Medulla oblongata (tissue), 1 donor: ENCODE measurements around the gene CFAP46.

Experiments used
- DNase-seq: peaks from one replicate; pipeline ENCODE4 v3.0.0-alpha.2; 2015; ENCODE audit errors: extremely low spot score

The CFAP46 gene

DNA sequence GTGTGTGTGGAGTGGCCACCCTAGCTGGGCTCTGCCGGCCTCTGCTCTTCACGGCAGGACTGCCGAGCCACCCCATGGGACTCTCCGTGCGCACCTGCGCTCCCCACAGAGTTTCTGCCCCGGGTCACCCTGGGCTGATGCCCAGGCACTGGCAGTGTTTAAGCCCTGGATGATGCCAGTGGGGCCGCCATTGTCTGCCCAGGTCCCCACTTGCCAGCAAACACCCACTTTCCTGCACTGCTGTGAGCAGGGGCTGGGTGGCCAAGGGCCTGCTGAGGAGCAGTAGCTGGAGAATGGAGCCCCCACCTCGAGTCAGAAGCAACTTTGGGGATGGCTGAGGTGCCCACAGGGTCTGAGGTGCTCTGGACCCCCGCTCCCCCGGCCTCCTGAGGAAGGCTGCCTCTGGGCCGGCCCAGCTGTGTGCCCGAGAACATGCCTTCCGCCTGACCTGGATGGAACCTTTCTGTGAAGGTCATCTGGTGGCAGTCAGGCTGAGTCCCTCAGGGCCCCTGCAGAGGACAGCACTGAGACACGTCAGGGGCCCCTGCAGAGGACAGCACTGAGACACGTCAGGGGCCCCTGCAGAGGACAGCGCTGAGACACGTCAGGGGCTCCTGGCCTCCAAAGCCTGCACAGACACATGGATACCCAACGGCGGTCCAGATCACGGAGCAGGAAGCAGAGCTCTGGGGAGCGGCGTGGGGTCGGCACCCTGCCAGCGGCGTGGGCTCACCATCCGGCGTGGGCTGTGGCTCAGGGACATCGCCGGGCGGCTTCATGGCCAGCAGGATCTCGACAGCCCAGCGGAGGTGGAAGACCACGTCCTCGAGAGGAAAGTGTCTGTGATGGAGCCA, 62.0 kb downstream of the CFAP46 start:
- DNase-seq = no peak

DNA sequence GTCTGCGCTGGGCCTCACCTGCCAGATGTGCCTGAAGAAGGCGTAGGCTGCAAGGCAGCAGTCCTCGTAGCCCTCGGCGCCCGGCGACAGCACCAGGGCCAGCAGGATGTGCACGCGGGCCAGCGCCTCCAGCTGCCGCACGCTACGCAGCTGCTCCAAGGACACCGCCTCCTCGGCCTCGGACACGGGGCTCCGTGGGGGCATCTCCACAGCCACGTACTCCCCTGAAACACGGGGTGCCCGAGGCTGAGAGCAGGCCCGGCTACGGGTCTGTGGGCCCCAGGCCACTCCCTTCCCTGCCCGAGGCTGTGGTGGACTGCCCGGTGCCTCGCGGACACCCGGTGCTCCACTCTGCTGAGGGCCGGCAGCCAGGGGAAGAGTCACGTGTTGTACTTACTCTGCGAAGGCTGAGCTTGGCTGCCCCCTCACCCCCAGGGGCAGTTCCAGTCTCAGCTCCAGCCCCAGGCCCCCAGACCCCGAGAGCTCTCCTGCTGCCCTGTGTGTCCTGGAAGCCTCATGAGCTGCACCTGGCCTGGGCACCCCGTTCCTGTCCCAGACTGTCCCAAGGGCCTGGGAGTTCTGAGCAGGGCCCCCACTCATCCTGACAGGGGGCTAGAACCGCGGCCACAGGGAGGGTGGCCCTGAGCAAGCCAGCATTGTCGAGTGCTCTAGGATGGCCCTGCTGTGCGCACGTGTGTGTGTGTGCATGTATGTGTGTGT, 62.8 kb downstream of the CFAP46 start:
- no peak for DNase-seq

DNA sequence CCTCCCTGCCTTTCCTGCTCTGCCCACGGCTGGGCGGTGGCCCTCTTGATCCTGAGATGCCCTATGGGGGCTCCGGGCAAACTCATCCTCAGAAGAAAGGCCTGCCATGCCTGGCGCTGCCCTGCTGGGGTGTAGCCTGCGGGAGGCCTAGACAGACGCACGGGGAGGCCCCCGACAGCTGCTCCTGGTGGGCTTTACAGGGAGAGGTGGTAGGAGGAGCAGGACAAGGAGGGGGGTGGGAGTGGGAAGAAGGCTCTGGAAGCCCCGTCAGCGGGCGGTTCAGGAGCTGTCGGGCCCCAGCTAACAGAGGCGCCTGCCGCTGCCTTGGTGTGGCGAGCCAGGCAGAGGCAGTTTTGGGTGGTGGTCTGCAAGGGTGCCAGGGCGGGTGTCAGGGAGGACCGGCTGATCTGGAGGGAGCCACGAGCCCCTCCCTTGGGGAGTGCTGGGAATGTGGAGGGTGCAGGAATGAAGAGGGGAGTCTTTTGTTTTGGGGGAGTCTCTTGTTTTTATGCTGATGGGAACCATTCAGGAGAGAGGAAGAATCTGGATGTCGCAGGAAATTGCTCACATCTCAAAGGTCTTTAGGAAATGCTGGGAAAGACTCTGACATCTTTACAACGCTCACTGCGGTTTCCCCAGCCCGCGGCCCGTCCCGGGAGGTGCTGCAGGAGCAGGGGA, 63.5 kb downstream of the CFAP46 start:
- DNase-seq = no peak

DNA sequence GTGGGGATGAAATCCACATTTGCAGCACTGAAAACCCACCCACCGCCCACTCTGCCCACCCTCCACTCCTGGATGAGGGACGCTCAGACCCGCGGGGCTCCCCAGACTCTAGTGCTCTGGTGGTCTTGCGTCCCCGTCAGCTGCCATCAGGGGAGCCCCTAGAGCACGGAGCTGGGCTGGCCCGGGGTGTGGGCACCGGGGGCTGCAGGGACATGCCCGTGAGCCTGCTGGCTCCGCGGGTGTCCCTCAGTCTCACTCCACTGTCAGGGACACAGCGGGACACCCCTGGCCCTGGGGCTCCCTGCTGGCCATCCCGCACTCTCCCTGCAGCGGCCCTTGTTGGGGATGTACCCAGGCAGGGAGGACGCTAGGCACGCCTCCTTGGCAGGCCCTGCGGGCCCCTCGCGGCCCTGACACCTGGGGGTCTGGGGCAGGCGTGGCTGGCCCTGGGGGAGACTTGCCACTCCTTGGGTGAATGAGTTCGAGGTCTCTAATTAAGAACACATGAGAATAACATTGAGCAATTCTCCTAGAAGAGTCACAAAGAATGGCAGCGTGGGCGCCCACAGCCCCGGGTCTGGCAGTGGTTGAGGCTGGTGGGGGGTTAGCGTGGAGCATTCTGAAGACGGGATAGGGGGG, 64.2 kb downstream of the CFAP46 start:
- no peak for DNase-seq

DNA sequence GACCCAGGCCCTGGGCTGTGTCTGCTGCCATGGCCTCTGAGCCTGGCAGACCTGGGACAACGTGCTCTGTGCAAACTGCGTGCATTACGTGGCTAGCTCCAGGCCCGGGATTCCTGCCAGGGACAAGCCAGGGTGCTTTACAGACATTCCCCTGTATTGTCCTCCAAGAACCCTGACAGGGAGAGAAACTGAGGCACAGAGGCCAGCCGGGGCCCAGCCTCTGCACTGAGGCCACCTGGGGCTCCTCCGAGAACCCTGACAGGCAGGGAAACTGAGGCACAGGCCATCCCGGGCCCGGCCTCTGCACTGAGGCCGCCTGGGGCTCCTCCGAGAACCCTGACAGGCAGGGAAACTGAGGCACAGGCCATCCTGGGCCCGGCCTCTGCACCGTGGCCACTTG, 64.9 kb downstream of the CFAP46 start:
- no peak for DNase-seq

DNA sequence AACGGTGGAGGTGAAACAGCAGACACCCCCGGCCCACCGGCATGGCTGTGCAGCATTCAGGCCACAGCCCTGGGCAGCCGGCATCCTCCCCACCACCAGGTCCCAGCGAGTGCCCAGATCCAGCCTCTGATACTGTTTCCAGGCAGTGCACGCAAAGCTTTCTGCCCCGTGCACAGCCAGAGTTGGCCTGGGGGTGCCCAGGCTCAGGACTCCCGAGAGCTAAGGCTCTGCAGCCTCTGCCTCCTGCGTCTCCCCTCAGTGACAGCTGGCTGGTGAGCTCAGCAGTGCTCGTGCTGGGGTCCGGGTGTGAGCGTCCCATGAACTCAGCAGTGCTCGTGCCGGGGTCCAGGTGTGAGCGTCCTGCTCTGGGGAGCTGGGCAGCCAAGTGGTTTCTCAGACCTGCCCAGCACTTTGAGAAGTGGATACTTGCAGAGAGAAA, 65.4 kb downstream of the CFAP46 start:
- no peak for DNase-seq

DNA sequence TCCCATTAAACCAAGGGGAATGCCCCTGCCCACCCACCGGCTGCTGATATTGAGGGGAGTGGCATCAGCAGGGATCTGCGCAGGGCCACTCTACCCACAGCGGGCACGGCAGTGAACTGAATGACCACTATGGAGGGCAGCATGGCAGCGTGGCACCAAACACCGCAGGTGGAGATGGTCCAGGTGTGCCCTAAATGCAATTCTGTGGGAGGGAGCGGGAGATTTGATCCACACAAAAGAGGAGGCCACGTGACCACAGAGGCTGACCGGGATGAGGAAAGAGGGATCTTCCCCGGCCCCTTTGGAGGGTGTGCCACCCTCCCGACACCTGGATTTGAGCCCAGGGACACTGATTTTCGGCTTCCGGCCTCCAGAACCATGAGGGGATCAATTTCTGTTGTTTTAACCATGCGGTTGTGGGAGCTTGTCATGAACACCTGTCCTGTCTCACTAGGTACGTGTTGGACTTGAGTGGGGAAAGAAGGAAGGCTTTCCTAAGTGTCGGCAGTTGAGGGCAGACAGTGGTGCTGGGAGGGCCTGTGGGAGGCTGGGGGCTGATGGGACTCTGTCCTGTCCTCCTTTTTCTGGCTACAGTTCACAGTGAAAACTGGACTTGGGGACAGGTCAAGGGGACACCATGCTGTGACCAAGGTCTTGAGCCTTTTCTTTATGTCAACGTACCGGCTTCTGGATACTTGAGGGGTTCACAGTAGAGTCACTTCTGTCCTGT, 66.1 kb downstream of the CFAP46 start:
- DNase-seq = no peak

DNA sequence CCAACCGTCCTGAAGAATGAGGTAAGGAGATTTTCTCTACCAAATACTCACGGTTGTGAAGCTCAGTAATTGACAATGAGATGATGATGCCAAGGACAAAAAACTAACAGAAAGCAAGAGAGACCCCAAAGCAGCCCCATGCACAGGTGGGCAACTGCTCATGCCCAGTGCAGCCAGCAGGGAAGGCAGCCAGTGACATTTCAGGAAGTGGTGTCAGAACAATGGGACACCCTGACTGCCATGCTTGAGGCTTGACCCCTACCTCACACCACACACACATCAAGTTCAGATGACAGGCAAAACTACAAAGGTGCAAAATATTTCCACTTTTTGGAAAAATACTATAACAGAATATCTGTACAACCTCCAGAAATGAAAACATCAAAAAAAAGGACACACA, 66.9 kb downstream of the CFAP46 start:
- no peak for DNase-seq

DNA sequence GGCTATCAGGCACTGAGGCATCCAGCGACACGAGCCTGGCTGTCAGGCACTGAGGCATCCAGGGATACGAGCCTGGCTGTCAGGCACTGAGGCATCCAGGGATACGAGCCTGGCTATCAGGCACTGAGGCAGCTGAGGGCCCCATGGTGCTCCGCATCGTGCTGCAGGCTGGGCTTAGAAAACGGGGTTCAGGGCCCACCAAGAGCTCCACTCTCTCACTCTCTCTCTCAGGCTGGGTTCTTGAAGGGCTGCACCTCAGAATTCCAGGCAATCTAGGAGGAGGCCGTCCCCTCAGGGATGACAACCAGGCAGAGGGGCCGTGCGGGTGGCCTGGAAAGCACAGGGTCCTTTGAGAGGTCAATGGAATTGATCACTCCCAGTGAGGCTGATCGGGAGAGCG, 69.0 kb downstream of the CFAP46 start:
- DNase-seq = no peak

DNA sequence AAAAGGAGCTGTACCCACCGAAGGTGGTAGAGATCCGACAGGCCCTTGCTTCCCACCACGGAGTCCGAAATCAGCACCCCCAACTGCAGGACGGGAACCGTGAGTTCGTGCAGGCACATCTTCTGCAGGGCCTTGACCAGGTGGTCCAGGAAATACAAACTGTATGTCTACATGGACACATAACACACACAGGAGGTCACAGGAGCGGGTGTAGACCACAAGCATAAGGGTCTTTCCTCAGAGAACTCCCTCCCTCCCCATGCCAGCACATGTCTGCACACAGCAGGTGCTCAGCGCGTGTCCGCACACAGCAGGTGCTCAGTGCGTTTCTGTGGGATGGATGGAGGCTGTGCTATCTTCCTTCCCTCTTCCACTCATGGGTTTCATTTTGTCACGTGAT, 69.7 kb downstream of the CFAP46 start:
- no peak for DNase-seq

DNA sequence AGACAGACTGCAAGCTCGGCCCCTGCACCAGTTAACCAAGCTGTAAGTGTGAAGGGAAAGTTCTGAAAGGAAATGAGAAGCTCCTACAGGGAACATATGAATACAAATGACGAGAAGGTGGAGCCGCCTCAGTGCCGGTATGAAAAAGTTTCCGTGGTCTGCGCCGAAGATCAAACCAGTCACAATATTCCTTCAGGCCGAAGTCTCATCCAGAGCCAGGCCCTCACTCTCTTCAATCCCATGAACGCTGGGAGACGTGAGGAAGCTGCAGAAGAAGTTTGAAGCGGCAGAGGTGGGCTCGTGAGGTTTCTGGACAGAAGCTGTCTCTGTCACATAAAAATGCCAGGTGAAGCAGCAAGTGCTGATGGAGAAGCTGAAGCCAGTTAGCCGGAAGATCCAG, 71.9 kb downstream of the CFAP46 start:
- no peak for DNase-seq

DNA sequence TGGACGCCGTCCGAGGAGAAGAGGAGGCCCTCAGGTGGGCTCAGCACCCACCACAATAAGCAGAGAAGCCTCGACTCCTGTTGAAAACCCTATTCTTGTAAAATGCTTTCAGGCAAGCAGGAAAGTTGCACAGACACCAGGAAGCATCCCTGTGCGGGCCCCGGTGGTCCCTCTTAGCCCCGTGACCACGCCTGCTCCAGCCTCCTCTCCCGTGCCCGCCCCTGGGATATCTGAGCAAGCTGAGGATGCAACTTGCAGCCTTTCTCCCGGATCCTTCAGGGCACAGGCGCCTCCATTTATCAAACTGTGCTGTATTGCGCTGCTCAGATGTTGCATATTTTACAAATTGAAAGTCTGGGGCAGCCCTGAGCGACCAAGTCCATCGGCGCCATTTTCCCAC, 72.7 kb downstream of the CFAP46 start:
- DNase-seq = no peak

DNA sequence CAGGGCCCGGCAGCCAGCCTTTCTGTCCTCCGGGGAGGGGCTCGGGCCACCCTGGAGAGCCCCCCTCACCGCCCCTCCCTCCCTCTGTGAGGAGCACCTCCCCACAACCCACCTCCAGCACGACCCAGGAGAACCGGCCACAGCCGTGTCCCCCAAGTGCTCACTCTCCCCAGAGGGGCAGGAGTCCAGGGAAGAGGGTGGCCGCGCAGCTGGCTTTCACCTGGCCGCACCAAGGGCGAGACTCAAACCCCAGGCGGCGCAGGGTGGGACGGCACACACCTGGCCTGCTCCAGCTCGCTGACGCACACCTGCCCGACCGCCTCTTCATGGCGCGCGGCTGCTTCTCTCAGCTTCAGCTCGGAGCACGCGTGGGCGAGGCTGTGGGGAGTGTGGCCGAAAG, 73.4 kb downstream of the CFAP46 start:
- DNase-seq = no peak

DNA sequence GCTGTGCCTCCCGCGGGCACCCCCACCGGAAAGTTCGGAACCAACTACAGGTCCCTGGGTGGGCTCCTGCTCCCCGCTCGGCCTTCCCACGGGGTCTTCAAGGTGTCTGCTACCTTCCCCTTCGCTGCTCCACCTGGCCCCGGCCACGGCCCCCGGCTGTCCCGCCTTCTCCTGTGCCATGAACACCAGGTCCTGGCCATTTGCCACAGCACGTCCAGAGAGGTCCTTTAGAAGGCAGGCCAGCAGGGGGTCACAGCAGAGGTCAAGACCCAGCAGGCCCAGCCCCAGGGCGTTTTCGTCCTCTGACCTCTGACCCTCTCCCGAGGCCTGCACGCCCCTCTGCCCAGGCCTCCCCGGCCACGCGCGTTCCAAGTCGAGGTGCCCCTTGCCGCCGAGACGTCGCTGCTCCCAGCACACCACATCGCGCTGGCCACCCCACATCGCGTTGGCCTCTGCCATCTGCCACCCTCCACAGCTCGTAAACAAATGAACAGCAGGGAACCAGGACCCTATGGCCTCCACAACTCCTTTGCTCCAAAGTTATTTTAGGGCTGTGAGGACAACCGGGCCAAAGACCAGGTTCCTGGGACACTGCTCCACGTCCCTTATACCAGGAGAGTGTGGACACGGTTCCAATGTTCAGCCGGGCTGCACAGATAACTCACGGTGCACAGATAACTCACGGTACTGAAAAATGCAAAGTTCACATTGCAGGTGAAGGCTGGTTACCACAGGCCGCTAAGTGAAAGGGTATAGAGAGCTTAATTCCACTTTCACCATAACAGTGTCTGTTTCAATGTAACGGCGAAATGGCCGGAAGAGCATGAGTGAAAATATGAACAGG, 74.3 kb downstream of the CFAP46 start:
- no peak for DNase-seq

DNA sequence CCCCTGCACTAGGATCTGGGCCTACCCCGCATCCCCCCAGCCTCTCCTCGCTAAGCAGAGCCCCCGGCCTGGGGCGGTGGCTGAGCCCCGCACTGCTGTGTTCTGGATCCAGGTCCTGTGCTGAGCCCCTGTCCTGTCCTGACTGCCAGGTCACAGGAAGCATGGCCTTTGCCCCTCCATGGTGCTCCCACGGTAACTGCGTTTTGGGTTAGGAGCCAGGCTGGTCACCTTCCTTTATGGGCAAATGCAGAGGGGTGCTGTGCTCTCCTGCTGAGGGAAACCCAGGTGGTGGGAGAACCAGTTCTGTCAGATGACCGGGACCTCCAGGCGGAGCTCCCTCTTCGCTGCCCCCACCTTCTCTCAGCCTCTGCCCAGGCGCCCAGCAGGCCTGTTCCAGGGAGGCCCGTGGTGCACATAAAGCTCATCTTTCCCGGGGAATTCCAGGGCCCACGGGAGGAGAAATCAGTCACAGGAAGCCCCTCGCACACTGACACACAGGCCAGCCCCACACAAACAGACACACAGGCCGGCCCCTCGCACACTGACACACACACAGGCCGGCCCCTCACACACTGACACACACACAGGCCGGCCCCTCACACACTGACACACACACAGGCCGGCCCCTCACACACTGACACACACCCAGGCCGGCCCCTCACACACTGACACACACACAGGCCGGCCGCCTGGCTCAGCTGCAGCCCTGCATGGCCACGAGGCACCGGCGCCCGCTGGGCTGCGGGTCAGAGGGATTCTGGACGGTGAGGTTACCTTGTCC, 75.6 kb downstream of the CFAP46 start:
- DNase-seq = no peak

DNA sequence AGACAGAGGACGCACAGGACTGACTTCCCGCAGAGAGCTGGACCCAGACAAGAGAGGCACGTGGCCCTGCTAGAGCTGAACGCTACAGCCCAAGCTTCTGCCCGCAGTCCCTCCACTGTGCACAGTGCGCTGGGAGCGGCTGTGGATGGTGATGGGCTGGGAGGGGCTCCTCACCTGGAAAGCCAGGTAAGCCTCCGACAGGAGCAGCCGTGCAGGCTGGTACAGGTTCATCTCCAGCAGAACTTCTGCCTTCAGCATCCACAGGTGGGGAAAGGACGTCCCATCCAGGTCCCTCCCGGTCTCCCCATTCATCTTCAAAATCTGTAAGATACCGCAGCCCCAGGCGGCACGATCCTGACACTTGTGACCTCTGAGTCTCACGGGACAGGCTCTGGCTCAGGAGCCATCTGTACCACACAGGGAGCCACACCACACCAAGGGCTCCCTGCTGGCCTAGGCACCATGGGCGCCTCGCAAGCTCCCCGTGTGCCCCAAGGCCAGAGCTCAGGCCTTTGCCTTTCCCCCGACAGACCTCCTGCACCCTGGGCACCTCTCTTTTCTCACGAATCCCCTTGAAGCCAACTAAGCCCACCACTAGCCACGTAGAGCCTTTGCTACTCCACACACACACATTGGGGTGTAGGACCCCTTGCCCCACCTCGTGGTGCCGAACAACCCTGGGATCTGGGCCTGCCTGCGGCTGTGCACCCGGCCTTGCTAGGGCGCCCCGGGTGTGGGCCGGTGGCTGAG, 76.3 kb downstream of the CFAP46 start:
- no peak for DNase-seq

DNA sequence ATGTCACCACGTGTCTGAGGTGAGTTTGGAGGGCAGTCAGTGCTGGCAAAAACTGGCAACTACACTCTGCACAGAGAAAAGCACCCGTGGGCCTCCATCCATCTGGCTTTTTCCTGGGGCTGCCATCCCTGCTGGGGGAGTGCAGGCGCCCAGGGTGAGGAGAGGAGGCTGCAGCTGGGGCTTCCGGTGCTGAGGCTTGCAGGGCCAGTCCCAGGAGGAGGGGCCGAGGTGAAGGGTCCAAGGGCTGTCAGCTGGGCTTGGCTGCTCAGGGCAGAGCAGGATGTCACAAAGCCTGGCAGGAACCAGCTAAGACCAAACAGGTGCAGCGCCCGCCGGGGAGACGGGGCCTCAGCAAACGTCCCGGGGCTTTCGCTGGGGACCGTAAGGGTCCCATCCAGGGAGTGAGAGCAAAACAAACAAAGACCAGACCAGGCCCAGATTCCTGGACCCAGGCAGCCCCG, 77.2 kb downstream of the CFAP46 start:
- DNase-seq = no peak

DNA sequence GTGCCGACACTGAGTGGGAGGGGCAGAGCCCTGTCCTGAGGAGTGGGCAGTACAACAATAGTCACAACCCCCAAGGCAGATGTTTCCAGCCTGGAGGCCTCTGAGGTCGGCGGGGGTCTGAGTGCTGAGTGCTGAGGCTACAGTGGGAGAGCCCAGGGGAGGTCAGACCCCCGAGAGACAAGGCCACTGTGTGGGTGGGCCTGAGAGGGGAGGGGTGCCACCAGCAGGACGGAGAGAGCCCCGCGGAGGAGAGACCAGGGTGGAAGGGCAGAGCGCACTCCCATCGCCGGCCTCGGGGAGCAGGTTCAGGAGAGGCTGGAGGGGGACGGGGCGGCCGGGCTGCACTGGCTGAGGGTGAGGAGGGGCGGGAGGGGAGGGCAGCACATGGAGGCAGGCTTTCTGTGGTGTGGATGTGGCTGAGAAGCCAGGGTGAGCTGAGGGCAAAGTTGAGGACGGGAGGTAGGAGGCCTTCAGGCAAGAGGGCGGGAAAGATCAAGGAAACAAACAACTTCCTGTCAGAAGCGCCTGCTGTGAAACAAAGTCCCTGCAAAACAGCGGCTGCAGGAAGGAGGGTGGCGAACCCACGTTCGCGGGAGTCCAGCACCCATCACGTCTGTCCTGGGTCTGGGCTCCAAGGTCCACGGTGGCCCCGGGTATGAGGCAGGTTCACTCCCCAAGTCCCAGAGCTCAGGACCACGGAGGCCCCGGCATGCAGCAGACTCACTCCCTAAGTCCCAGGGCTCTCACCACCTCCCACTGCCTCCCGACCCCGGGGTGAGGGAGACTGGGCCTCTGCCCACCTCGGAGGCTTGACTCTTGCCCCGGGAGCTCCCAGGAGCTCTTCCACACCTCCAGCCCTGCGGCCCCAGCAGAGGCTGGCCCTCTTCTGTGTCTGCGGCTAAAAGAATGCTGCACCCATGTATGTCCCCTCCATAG, 79.6 kb downstream of the CFAP46 start:
- DNase-seq = no peak
